GM21515 (cell line): ENCODE data around the gene NKD1.
"Not testable (repeated sequence)": the region's sequence is repeated elsewhere in the genome, so short reads cannot be mapped to it uniquely, and the experiment has no call there.

Source experiments
- ATAC-seq: cut with Tn5 transposase; IDR thresholded peaks from one replicate; pipeline ENCODE4 v1.9.1; 2021; ENCODE audit not compliant: unreplicated experiment

Gene NKD1

DNA sequence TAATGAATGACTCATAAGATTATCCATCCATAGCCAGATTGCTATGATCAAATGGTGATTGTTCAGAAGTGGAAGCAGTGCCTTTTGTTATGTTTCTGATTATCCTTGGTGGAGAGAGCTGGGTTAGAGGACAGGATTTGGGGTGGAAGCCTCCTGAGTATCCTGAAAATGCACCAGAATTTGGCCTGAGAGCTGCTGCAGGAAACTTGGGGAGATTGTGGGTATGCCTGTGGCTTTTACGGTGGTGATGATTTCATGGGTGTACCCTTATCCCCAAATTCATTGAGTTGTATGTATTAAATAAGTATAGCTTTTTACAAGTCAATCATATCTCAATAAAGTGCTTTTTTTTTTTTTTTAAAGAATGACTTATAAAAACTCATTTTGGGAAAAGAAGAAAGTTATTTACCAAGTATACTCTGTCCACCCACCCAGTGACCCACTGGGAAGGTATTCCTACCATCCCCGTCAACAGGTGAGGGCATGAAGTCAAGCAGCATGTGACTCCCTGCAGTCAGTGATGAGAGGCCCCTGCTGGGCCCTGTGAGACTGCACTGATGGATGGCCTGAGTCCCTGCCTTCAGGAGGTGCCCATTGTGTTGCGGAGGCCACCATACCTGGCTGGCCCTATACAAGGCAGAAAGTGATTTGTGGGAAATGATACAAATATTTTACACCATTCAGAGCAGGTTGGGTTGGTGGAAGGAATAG lies 28.4 kb downstream of the NKD1 start:
- ATAC-seq: no peak

DNA sequence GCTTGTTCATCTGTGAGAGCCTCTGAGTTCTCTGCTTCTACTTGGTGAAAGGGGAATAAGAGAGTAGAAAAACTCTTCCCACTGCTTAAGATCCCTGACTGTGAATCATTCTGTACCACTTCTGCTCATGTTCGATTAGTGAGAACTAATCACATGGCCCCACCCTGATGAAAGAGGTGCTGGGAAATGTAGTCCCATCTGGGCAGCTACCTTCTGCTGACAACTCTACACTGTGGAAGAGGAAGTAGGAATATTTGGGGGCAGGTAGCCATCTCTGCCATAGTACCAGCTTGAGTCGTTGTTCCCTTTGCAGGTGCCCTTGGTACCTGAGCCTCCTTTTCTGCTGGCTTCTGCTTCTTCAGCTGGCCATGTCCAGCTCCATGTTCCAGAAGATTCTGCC lies 29.9 kb downstream of the NKD1 start:
- ATAC-seq: peak; percentile 52

GRCh38 chr16:50579373-50579772 lies 31.2 kb downstream of the NKD1 start:
- ATAC-seq: not testable (repeated sequence)

- ATAC-seq: no peak
Observed at GRCh38 chr16:50580180-50580798, 32.1 kb downstream of the NKD1 start.

DNA sequence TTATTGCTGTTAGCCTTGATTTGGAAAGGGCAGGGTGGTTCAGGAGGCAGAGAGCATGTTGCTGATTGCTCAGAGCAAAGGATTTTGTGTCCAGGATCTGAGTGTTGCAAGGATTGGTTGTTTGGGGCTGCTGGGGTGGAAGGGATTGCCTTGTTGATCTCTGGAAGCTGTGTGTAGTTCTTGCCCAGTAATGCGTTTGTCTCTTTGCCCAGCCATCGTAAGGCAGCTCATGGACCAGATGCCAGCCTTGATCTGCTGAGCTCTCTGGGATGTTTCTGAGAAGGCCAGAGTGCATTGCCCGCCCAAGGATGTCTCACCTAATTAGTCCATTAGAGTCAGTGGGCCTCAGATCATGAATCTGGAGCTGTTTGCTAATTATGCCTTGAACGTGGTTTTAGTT lies 33.6 kb downstream of the NKD1 start:
- no peak for ATAC-seq

DNA sequence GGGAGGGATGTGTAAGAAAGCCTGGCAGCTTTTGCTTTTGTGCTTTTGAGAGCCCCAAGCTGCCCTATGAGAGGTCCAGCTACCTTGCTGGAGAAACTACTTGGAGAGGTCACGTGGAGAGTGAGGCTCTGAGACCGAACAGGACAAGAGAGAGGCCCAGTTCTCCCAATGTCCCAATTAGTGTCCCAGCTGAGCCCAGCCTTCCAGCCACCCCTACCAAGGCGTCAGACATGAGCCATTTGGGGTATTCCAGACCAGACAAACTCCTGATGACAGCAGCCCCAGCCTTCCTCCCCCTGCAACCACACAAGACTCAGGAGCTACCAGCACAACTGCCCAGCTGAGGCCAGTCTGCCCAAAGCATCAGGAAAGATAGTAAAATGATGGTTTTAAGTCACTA lies 35.0 kb downstream of the NKD1 start:
- no peak for ATAC-seq

GRCh38 chr16:50584033-50584722 lies 36.0 kb downstream of the NKD1 start:
- ATAC-seq: peak; percentile 67

DNA sequence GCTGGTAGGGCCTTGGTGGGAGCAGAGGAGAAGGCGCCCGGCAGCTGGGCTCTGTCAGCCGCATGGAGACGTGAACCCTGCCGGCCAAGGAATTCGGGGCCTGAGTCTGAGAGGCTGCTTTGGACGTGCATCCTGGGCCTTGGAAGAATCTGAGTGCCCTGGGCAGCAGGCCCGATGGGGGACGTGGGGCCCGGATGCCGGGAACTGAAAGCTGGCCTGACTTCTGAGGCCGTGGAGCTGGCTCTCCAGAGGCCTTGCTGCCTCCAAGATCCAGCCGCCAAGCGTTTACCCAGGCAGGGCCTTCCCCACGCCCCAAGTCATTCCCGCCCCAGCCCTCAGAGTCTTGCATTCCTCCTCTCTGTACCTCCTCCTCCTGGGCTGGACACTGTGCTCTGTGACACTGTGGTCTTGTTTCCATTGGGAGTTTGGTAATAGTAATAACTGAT lies 37.2 kb downstream of the NKD1 start:
- ATAC-seq: no peak

DNA sequence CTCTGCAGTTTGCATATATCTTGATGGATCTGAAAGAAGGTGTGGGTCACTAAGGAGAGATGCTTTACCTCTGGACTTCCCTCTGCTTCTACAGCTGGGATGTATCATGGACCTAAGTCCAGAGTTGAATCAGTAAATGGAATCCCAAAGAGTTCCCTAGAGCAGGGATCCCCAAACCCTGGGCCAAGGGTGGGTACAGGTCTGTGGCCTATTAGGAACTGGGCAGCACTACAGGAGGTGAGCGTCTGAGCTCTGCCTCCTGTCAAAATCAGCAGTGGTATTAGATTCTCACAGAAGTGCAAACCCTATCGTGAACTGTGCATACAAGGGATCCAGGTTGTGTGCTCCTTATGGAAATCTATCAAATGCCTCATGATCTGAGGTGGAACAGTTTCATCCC lies 39.3 kb downstream of the NKD1 start:
- ATAC-seq: no peak

GRCh38 chr16:50588276-50588675 lies 40.1 kb downstream of the NKD1 start:
- no peak for ATAC-seq

DNA sequence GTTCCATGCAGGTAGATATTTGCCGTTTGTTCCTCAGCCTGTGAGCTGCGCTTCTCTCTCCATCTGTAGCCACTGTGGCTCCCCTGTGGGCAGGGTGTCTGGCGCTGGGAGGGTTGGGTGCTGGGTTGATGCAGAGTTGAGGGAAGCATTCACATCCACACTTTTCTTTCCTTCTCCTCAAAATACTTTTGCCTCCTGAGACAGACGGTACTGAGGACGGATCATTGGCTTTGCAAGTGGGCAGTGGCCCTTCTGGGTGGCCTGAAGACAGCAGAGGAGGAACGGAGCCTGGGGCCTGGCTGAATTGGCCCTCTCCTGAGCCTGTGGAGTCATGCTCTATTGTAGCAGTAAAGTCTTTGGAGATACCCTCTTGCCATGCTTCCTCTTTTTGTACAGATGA lies 43.0 kb downstream of the NKD1 start:
- ATAC-seq: no peak

- ATAC-seq: no peak
Observed at GRCh38 chr16:50591800-50592771, 43.9 kb downstream of the NKD1 start.

DNA sequence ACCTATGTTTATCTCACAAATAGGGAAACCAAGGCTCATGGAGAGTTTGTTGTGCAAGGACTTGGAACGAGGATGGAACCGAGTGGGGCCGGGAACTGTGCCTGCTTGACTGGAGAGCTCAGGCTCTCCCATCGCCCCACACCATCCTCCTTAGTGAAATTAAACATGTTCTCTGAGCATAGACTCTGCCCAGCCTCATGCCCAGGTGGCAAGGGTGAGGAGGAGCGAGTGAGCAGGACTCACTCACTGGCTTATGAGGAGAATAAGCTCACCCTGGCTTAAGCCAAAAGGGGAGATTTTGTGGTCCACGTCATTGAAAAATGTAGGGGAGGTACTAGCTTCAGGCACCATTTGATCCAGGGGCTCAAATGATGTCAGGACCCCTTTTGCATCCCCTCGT lies 44.8 kb downstream of the NKD1 start:
- ATAC-seq: no peak

DNA sequence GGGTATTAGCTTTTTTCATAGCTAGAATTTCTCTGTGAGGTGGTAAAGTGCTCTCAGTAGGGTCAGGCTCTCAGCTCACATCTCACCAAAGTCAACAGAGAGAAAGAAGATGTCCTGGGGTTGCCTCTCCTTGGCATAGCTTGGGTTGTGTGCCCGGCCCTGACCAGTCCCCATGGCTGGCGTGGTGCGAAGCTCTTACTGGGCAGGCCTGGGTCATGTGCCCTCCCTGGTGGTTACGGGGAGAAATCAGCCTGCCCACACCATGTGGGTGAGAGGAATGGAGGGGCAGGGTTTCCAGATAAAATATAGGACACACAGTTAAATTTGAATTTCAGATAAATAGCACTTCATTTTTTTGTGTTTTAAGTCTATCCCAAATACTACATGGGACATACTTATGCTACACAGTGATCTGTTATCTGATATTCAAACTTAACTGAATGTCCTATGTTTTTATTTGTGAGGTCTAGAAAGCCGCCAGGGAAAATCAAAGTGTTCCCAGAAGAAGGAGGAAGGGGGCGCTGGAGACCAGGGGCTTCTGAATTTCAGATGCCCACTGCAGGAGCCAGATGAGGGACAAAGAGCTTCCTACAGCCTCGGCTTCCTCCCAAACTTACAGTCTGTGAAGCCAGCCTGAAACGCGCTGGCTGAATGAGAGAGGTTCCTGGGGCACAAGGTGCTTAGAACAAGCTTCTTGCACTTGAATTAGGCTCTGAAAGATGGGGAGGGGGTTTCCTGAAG lies 45.4 kb downstream of the NKD1 start:
- no peak for ATAC-seq

GRCh38 chr16:50594308-50595260 lies 46.4 kb downstream of the NKD1 start:
- ATAC-seq: no peak

- no peak for ATAC-seq
Observed at GRCh38 chr16:50595859-50596258, 47.7 kb downstream of the NKD1 start.

DNA sequence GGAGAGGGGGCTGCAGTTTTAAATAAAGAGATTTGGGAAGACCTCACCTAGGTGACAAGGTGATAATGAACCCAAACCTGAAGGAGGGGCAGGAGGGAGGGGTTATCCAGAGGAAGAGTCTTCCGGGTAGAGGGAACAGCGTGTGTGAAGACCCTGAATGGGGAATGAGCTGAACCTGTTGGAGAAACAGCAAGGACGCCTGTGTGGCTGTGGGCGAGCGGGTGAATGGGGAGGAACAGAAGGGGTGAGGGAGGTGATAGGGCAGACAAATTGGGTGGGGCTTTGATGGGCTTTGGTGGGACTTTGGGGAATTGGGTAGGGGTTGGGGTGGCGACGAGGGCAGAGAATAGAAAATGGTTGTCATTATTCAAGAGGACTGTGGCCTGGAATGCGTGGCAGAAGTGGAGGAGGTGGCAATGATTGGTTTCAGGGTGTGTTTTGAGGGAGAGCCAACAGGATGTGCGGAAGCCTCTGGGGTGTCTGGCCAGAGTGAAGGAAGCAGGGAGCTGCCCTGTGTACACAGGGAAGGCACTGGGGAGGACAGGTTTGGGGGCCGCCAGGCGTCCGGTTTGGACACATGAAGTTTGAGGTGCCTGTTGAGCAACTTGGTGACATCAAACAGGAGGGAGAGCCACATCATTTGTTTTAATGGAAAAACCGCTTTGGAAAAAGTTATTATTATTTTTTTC lies 48.7 kb downstream of the NKD1 start:
- ATAC-seq: no peak

DNA sequence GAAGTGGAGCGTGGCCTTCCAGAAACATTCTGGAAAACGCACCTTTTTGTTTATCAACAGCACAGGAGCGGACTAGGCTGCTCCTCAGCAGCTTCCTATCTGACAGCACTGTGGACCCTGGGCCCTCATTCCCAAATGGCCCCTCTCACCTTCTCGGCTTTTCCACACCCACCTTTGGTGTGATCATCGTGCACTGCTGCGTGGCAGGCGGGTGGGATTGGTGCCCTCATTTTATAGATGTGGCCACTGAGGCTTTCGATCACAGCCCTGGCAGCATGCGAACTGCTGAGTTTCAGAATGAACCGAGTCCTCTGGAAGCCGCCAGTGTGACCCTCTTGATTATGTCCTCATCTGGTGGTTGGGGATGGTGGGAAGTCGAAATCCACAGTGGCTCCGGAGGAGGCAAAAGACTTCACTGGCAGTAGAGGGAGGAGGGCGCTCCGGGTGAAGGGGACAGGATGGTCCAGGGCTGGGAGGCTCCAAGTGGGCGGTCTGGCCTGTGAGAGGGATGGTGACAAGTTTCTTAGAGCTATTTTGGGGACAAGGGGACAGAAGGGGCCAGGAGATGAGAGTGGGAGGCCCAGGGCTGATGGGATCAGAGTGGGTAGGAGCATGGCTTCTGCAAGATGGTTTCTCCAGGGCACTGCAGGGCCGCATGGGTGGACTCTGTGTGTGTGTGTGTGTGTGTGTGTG lies 49.5 kb downstream of the NKD1 start:
- ATAC-seq: no peak
